Measurements from ENCODE around the gene KLHL29.

KLHL29 gene

GRCh38 chr2:23590241-23590869 lies 205.4 kb downstream of the KLHL29 start:
- TF ChIP-seq REST (IDR thresholded peaks at IDR 0.05; ENCODE audit: insufficient read depth in 1 of 2, low read depth in 2 of 2, low read length in 2 of 2) (no peak), POLR2AphosphoS5 (IDR thresholded peaks at IDR 0.05; ENCODE audit: low read depth, low read length) (no peak), FOXP2 (optimal IDR thresholded peaks at IDR 0.05; ENCODE audit: borderline replicate concordance, extremely low read depth, extremely low read length, insufficient read depth) (no peak), SIN3A (IDR thresholded peaks at IDR 0.05; ENCODE audit: borderline replicate concordance, insufficient read depth, low read length) (no peak), TAF1 (IDR thresholded peaks at IDR 0.05; ENCODE audit: borderline replicate concordance, insufficient read depth, low read length) (no peak)

- TF ChIP-seq FOXP2 (optimal IDR thresholded peaks at IDR 0.05; ENCODE audit: borderline replicate concordance, extremely low read depth, extremely low read length, insufficient read depth): no peak
- TF ChIP-seq SIN3A (IDR thresholded peaks at IDR 0.05; ENCODE audit: borderline replicate concordance, insufficient read depth, low read length): no peak
- TF ChIP-seq REST (IDR thresholded peaks at IDR 0.05; ENCODE audit: insufficient read depth in 1 of 2, low read depth in 2 of 2, low read length in 2 of 2): no peak
- TF ChIP-seq TAF1 (IDR thresholded peaks at IDR 0.05; ENCODE audit: borderline replicate concordance, insufficient read depth, low read length): no peak
- no peak for TF ChIP-seq POLR2AphosphoS5 (IDR thresholded peaks at IDR 0.05; ENCODE audit: low read depth, low read length)
Observed at GRCh38 chr2:23591111-23591510, 206.1 kb downstream of the KLHL29 start.

GRCh38 chr2:23592061-23592685 lies 207.2 kb downstream of the KLHL29 start:
- TF ChIP-seq REST (IDR thresholded peaks at IDR 0.05; ENCODE audit: insufficient read depth in 1 of 2, low read depth in 2 of 2, low read length in 2 of 2) (no peak), TAF1 (IDR thresholded peaks at IDR 0.05; ENCODE audit: borderline replicate concordance, insufficient read depth, low read length) (no peak), SIN3A (IDR thresholded peaks at IDR 0.05; ENCODE audit: borderline replicate concordance, insufficient read depth, low read length) (no peak), FOXP2 (optimal IDR thresholded peaks at IDR 0.05; ENCODE audit: borderline replicate concordance, extremely low read depth, extremely low read length, insufficient read depth) (no peak), POLR2AphosphoS5 (IDR thresholded peaks at IDR 0.05; ENCODE audit: low read depth, low read length) (no peak)

GRCh38 chr2:23592898-23593751 lies 208.1 kb downstream of the KLHL29 start:
- TF ChIP-seq REST (IDR thresholded peaks at IDR 0.05; ENCODE audit: insufficient read depth in 1 of 2, low read depth in 2 of 2, low read length in 2 of 2) (no peak), TAF1 (IDR thresholded peaks at IDR 0.05; ENCODE audit: borderline replicate concordance, insufficient read depth, low read length) (no peak), SIN3A (IDR thresholded peaks at IDR 0.05; ENCODE audit: borderline replicate concordance, insufficient read depth, low read length) (no peak), POLR2AphosphoS5 (IDR thresholded peaks at IDR 0.05; ENCODE audit: low read depth, low read length) (no peak), FOXP2 (optimal IDR thresholded peaks at IDR 0.05; ENCODE audit: borderline replicate concordance, extremely low read depth, extremely low read length, insufficient read depth) (no peak)
